ENCODE results near the gene TLR7.

TLR7 gene

GRCh38 chrX:12866451-12867377, at the start of gene TLR7:
Gene TLR7, plus strand, starts transcription at chrX:12867072. Its CDS starts 507 bp downstream, at chrX:12867579.
- no peak for TF ChIP-seq CTCF (conservative IDR thresholded peaks at IDR 0.05; ENCODE audit: low read length)
- no peak for DNase-seq (ENCODE audit: low read depth)
- no peak within 1 kb of the TSS for H3K4me3 ChIP-seq (ENCODE audit: low read length)

- DNase-seq (ENCODE audit: low read depth), result no peak
- no peak for TF ChIP-seq CTCF (conservative IDR thresholded peaks at IDR 0.05; ENCODE audit: low read length)
- no peak overlapping the region for H3K4me3 ChIP-seq (ENCODE audit: low read length)
Observed at GRCh38 chrX:12817528-12817927, 49.3 kb upstream of the TLR7 start.

GRCh38 chrX:12819222-12819621, 47.6 kb upstream of the TLR7 start:
- H3K4me3 ChIP-seq (ENCODE audit: low read length), result no peak overlapping the region
- DNase-seq (ENCODE audit: low read depth), result peak; percentile 6
- TF ChIP-seq CTCF (conservative IDR thresholded peaks at IDR 0.05; ENCODE audit: low read length), result no peak

GRCh38 chrX:12820737-12821136, 46.1 kb upstream of the TLR7 start:
- DNase-seq (ENCODE audit: low read depth), result no peak
- TF ChIP-seq CTCF (conservative IDR thresholded peaks at IDR 0.05; ENCODE audit: low read length), result no peak
- no peak overlapping the region for H3K4me3 ChIP-seq (ENCODE audit: low read length)

GRCh38 chrX:12824944-12825343, 41.9 kb upstream of the TLR7 start:
- 0 out of 2 replicates have a peak, but pooled peaks have one; percentile 12 for TF ChIP-seq CTCF (conservative IDR thresholded peaks at IDR 0.05; ENCODE audit: low read length)
- H3K4me3 ChIP-seq (ENCODE audit: low read length), result no peak overlapping the region
- no peak for DNase-seq (ENCODE audit: low read depth)

GRCh38 chrX:12825801-12826200, 41.1 kb upstream of the TLR7 start:
- no peak for DNase-seq (ENCODE audit: low read depth)
- H3K4me3 ChIP-seq (ENCODE audit: low read length), result no peak overlapping the region
- TF ChIP-seq CTCF (conservative IDR thresholded peaks at IDR 0.05; ENCODE audit: low read length), result no peak
